ENCODE results near the gene VPS18. TPM values are rescaled to one million over a fixed set of nuclear protein-coding genes. Genes with fewer than 3 reads are reported as not detected.

VPS18 gene
- total RNA-seq, 1 experiment from 2014 or later, result 23.8 TPM

DNA sequence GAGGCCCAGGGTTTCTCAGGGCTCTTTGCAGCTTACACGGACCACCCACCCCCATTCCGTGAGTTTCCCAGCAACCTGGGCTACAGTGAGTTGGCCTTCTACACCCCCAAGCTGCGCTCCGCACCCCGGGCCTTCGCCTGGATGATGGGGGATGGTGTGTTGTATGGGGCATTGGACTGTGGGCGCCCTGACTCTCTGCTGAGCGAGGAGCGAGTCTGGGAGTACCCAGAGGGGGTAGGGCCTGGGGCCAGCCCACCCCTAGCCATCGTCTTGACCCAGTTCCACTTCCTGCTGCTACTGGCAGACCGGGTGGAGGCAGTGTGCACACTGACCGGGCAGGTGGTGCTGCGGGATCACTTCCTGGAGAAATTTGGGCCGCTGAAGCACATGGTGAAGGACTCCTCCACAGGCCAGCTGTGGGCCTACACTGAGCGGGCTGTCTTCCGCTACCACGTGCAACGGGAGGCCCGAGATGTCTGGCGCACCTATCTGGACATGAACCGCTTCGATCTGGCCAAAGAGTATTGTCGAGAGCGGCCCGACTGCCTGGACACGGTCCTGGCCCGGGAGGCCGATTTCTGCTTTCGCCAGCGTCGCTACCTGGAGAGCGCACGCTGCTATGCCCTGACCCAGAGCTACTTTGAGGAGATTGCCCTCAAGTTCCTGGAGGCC, 5.4 kb downstream of the VPS18 start:
- Histone ChIP-seq H3K27me3 (replicated peaks; ENCODE audit: insufficient read depth, low read depth, low read length, poor library complexity) (no peaks in the 10 kb centered on the region), H3K4me3 (ENCODE audit: low read depth, low read length, poor library complexity, severe bottlenecking) (no peak overlapping the region), H3K27ac (ENCODE audit: low read depth, low read length, poor library complexity, severe bottlenecking) (no peak overlapping the region), H3K4me1 (ENCODE audit: insufficient read depth, low read length, poor library complexity, severe bottlenecking) (peaks cover 6% of the 10 kb centered on the region), H3K36me3 (ENCODE audit: insufficient read depth, low read length, poor library complexity, severe bottlenecking) (peaks cover 28% of the 10 kb centered on the region), H3K9me3 (ENCODE audit: low read depth, low read length, poor library complexity, severe bottlenecking) (no peaks in the 10 kb centered on the region)
- TF ChIP-seq, protein P1, sequence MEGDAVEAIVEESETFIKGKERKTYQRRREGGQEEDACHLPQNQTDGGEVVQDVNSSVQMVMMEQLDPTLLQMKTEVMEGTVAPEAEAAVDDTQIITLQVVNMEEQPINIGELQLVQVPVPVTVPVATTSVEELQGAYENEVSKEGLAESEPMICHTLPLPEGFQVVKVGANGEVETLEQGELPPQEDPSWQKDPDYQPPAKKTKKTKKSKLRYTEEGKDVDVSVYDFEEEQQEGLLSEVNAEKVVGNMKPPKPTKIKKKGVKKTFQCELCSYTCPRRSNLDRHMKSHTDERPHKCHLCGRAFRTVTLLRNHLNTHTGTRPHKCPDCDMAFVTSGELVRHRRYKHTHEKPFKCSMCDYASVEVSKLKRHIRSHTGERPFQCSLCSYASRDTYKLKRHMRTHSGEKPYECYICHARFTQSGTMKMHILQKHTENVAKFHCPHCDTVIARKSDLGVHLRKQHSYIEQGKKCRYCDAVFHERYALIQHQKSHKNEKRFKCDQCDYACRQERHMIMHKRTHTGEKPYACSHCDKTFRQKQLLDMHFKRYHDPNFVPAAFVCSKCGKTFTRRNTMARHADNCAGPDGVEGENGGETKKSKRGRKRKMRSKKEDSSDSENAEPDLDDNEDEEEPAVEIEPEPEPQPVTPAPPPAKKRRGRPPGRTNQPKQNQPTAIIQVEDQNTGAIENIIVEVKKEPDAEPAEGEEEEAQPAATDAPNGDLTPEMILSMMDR (conservative IDR thresholded peaks at IDR 0.05; ENCODE audit: low read depth, low read length), result no peak
- TF ChIP-seq EZH2 (IDR thresholded peaks at IDR 0.05; ENCODE audit: borderline replicate concordance, low read depth, low read length, poor library complexity, severe bottlenecking), result no peak
- no TSS peak for BruUV-seq (replicated peaks)
- ChIA-PET POLR2A (ENCODE audit: low non-redundant PET) (no interaction called here), CTCF (no interaction called here)
- intact Hi-C loops (cut with micrococcal nuclease; ENCODE audit: unreplicated experiment), result no loop called here
- no peak for DNase-seq (ENCODE audit: low spot score)

DNA sequence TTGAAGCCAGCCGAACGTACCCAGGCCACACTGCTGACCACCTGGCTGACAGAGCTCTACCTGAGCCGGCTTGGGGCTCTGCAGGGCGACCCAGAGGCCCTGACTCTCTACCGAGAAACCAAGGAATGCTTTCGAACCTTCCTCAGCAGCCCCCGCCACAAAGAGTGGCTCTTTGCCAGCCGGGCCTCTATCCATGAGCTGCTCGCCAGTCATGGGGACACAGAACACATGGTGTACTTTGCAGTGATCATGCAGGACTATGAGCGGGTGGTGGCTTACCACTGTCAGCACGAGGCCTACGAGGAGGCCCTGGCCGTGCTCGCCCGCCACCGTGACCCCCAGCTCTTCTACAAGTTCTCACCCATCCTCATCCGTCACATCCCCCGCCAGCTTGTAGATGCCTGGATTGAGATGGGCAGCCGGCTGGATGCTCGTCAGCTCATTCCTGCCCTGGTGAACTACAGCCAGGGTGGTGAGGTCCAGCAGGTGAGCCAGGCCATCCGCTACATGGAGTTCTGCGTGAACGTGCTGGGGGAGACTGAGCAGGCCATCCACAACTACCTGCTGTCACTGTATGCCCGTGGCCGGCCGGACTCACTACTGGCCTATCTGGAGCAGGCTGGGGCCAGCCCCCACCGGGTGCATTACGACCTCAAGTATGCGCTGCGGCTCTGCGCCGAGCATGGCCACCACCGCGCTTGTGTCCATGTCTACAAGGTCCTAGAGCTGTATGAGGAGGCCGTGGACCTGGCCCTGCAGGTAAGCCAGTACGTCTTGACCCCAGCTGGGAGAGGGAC, 6.2 kb downstream of the VPS18 start:
- no TSS peak for BruUV-seq (replicated peaks)
- Histone ChIP-seq H3K4me1 (ENCODE audit: insufficient read depth, low read length, poor library complexity, severe bottlenecking) (peaks cover 1% of the 10 kb centered on the region), H3K36me3 (ENCODE audit: insufficient read depth, low read length, poor library complexity, severe bottlenecking) (peaks cover 28% of the 10 kb centered on the region), H3K27ac (ENCODE audit: low read depth, low read length, poor library complexity, severe bottlenecking) (no peak overlapping the region), H3K9me3 (ENCODE audit: low read depth, low read length, poor library complexity, severe bottlenecking) (no peaks in the 10 kb centered on the region), H3K27me3 (replicated peaks; ENCODE audit: insufficient read depth, low read depth, low read length, poor library complexity) (no peaks in the 10 kb centered on the region), H3K4me3 (ENCODE audit: low read depth, low read length, poor library complexity, severe bottlenecking) (no peak overlapping the region)
- ChIA-PET CTCF (no interaction called here), POLR2A (ENCODE audit: low non-redundant PET) (no interaction called here)
- intact Hi-C loops (cut with micrococcal nuclease; ENCODE audit: unreplicated experiment), result no loop called here
- TF ChIP-seq, protein P1 (conservative IDR thresholded peaks at IDR 0.05; ENCODE audit: low read depth, low read length), result no peak
- no peak for TF ChIP-seq EZH2 (IDR thresholded peaks at IDR 0.05; ENCODE audit: borderline replicate concordance, low read depth, low read length, poor library complexity, severe bottlenecking)
- no peak for DNase-seq (ENCODE audit: low spot score)

DNA sequence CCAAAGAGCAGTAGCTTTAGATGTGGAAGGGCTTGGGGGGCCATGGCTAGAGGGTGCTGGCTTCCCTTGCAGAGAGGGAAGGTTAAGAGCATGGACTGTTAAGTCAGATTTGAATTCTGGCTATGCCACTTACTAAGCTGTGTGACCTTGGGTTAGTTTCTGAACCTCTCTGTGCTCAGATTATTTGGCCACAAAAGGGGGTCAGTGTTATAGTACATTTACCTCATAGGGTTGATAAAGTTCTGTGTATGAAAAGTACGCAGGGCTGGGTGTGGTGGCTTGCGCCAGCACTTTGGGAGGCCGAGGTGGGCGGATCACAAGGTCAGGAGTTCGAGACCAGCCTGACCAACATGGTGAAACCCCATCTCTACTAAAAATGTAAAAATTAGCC, 6.8 kb downstream of the VPS18 start:
- intact Hi-C loops (cut with micrococcal nuclease; ENCODE audit: unreplicated experiment), result no loop called here
- no TSS peak for BruUV-seq (replicated peaks)
- H3K36me3 ChIP-seq (ENCODE audit: insufficient read depth, low read length, poor library complexity, severe bottlenecking), result peaks cover 28% of the 10 kb centered on the region

More for the DNA sequence above, 6.8 kb downstream of the VPS18 start:
- TF ChIP-seq, protein P1 (conservative IDR thresholded peaks at IDR 0.05; ENCODE audit: low read depth, low read length), result no peak
- no peak for TF ChIP-seq EZH2 (IDR thresholded peaks at IDR 0.05; ENCODE audit: borderline replicate concordance, low read depth, low read length, poor library complexity, severe bottlenecking)
- ChIA-PET POLR2A (ENCODE audit: low non-redundant PET) (no interaction called here), CTCF (no interaction called here)
- no peaks in the 10 kb centered on the region for H3K9me3 ChIP-seq (ENCODE audit: low read depth, low read length, poor library complexity, severe bottlenecking)
- no peak overlapping the region for H3K4me3 ChIP-seq (ENCODE audit: low read depth, low read length, poor library complexity, severe bottlenecking)
- H3K27ac ChIP-seq (ENCODE audit: low read depth, low read length, poor library complexity, severe bottlenecking), result no peak overlapping the region
- H3K27me3 ChIP-seq (replicated peaks; ENCODE audit: insufficient read depth, low read depth, low read length, poor library complexity), result no peaks in the 10 kb centered on the region
- H3K4me1 ChIP-seq (ENCODE audit: insufficient read depth, low read length, poor library complexity, severe bottlenecking), result peaks cover 2% of the 10 kb centered on the region
- DNase-seq (ENCODE audit: low spot score), result no peak

Data from A673 (cell line).